BE2C (cell line): ENCODE results near the gene CPLANE2.

Source experiments
- DNase-seq: peaks from one replicate; pipeline ENCODE4 v3.0.0-alpha.2; 2020
- H3K27me3 ChIP-seq: fragments of 250-450 bp; sonication (Bioruptor Pico); 2 replicates; pipeline ENCODE4 v1.5.1; 2020; ENCODE audit warnings: mild to moderate bottlenecking
- H3K36me3 ChIP-seq: fragments of 250-450 bp; sonication (Bioruptor Pico); 2 replicates; pipeline ENCODE4 v1.5.1; 2020; ENCODE audit warnings: mild to moderate bottlenecking
- H3K4me1 ChIP-seq: fragments of 250-450 bp; sonication (Bioruptor Pico); 2 replicates; pipeline ENCODE4 v1.5.1; 2020
- H3K4me3 ChIP-seq: 2 replicates; pipeline ENCODE4 v1.5.1; 2011; ENCODE audit warnings: low read depth, low read length
- H3K9me3 ChIP-seq: fragments of 250-450 bp; sonication (Bioruptor Pico); 2 replicates; pipeline ENCODE4 v1.5.1; 2020
- CTCF ChIP-seq: IDR thresholded peaks from 2 replicates; pipeline ENCODE4 v1.5.1; 2012; ENCODE audit warnings: mild to moderate bottlenecking, low read depth, low read length

The CPLANE2 gene

GRCh38 chr1:16208270-16208987 is 28.6 kb downstream of the CPLANE2 start:
- no peaks in the 10 kb centered on the region for H3K9me3 ChIP-seq
- no peak overlapping the region; the same call in 1 of the 2 replicates for H3K4me3 ChIP-seq
- peak; percentile 75 for DNase-seq
- peaks cover 12% of the 10 kb centered on the region for H3K4me1 ChIP-seq
- no peaks in the 10 kb centered on the region for H3K27me3 ChIP-seq
- no peaks in the 10 kb centered on the region for H3K36me3 ChIP-seq
- no peak for TF ChIP-seq CTCF

- peaks cover 12% of the 10 kb centered on the region for H3K4me1 ChIP-seq
- H3K36me3 ChIP-seq = no peaks in the 10 kb centered on the region
- no peaks in the 10 kb centered on the region for H3K9me3 ChIP-seq
- peak overlapping the region; percentile 43 for H3K4me3 ChIP-seq
- no peak for DNase-seq
- TF ChIP-seq CTCF = no peak
- no peaks in the 10 kb centered on the region for H3K27me3 ChIP-seq
These were observed 29.4 kb downstream of the CPLANE2 start for GRCh38 chr1:16207318-16208269.

- no peak for TF ChIP-seq CTCF
- Histone ChIP-seq H3K4me3 (peak overlapping the region; percentile 45), H3K9me3 (no peaks in the 10 kb centered on the region), H3K36me3 (no peaks in the 10 kb centered on the region), H3K27me3 (no peaks in the 10 kb centered on the region), H3K4me1 (peaks cover 12% of the 10 kb centered on the region)
- peak; percentile 95 for DNase-seq
These were observed 30.3 kb downstream of the CPLANE2 start for GRCh38 chr1:16206547-16207317.

- DNase-seq = no peak
These were observed 31.0 kb downstream of the CPLANE2 start for GRCh38 chr1:16205891-16206546.

GRCh38 chr1:16205334-16205671 is 31.7 kb downstream of the CPLANE2 start:
- TF ChIP-seq CTCF = no peak

More at GRCh38 chr1:16205891-16206546, 31.0 kb downstream of the CPLANE2 start:
- Histone ChIP-seq H3K27me3 (no peaks in the 10 kb centered on the region), H3K4me1 (peaks cover 12% of the 10 kb centered on the region), H3K4me3 (peak overlapping the region; percentile 45), H3K36me3 (no peaks in the 10 kb centered on the region), H3K9me3 (no peaks in the 10 kb centered on the region)
- no peak for TF ChIP-seq CTCF

More at GRCh38 chr1:16205334-16205671, 31.7 kb downstream of the CPLANE2 start:
- no peak for DNase-seq
- Histone ChIP-seq H3K27me3 (no peaks in the 10 kb centered on the region), H3K36me3 (no peaks in the 10 kb centered on the region), H3K9me3 (no peaks in the 10 kb centered on the region), H3K4me1 (peaks cover 12% of the 10 kb centered on the region), H3K4me3 (no peak overlapping the region)
